AG10803 (cell line): ENCODE measurements around the gene GSS.

Experiments
- DNase-seq: peaks from one replicate; pipeline ENCODE4 v3.0.0; 2010; ENCODE audit warnings: low read depth
- H3K4me3 ChIP-seq: 2 replicates; pipeline ENCODE4 v1.5.1; 2011; ENCODE audit warnings: mild to moderate bottlenecking, low read length, control low read depth
- TF ChIP-seq, protein P1 (sequence below): conservative IDR thresholded peaks from 2 replicates; pipeline ENCODE4 v1.5.1; 2011; ENCODE audit warnings: mild to moderate bottlenecking, low read length, control low read depth, inconsistent platforms

GSS gene

DNA sequence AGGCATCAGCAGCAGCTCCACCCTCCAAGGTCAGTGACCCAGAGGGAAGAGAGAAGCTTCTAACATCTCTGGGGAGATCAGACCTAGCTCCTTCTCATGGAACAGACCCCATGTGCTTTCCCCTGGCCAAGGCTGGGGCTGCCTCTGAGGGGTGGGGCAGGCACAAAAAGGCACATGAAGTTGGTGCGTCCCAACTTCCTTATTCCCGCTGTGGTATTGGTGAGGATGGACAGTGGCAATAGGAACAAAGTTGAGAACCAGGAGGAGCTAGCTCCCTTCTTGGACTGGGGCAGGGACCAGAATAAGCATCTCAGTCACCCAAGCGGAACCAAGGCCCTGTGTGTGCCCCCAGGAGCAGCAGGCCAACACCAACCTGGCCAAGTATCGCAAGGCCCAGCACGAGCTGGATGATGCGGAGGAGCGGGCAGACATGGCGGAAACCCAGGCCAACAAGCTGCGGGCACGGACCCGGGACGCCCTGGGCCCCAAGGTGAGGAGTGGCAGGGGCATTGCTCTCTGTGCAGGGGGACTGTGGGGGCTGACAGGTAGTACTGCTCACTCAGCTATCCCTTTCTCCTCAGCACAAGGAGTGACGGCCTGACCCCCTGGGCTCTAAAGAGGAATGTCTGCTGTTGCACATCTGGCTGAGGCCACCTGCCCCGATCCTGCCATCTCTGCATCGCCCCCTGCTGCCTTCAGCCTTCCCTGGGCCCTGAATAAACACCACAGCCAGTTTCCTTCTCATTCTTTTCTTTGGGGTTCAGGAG is 46.2 kb upstream of the GSS start:
- TF ChIP-seq, protein P1, sequence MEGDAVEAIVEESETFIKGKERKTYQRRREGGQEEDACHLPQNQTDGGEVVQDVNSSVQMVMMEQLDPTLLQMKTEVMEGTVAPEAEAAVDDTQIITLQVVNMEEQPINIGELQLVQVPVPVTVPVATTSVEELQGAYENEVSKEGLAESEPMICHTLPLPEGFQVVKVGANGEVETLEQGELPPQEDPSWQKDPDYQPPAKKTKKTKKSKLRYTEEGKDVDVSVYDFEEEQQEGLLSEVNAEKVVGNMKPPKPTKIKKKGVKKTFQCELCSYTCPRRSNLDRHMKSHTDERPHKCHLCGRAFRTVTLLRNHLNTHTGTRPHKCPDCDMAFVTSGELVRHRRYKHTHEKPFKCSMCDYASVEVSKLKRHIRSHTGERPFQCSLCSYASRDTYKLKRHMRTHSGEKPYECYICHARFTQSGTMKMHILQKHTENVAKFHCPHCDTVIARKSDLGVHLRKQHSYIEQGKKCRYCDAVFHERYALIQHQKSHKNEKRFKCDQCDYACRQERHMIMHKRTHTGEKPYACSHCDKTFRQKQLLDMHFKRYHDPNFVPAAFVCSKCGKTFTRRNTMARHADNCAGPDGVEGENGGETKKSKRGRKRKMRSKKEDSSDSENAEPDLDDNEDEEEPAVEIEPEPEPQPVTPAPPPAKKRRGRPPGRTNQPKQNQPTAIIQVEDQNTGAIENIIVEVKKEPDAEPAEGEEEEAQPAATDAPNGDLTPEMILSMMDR = peak; percentile 10; the same call in 1 of the 2 replicates
- no peak for DNase-seq
- no peak overlapping the region for H3K4me3 ChIP-seq

DNA sequence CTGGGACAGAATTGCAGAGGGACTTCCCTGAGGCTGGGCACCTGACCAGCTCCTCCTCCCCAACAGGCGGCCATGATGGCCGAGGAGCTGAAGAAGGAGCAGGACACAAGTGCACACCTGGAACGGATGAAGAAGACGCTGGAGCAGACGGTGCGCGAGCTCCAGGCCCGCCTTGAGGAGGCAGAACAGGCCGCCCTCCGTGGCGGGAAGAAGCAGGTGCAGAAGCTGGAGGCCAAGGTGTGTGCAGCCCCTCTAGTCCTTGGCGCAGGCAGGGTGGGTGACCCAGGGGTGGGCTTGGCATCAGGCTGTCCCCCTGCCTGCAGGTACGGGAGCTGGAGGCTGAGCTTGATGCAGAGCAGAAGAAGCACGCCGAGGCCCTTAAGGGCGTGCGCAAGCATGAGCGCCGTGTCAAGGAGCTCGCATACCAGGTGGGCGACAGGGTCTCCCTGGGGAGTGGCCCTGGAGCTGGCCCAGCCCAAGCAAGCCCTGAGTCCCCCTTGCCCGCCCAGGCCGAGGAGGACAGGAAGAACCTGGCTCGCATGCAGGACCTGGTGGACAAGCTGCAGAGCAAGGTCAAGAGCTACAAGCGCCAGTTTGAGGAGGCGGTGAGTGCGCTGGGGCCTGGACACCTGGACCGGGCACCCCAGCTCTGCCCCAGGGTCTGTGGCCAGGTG is 45.5 kb upstream of the GSS start:
- H3K4me3 ChIP-seq = no peak overlapping the region
- no peak for DNase-seq
- TF ChIP-seq, protein P1 = no peak

DNA sequence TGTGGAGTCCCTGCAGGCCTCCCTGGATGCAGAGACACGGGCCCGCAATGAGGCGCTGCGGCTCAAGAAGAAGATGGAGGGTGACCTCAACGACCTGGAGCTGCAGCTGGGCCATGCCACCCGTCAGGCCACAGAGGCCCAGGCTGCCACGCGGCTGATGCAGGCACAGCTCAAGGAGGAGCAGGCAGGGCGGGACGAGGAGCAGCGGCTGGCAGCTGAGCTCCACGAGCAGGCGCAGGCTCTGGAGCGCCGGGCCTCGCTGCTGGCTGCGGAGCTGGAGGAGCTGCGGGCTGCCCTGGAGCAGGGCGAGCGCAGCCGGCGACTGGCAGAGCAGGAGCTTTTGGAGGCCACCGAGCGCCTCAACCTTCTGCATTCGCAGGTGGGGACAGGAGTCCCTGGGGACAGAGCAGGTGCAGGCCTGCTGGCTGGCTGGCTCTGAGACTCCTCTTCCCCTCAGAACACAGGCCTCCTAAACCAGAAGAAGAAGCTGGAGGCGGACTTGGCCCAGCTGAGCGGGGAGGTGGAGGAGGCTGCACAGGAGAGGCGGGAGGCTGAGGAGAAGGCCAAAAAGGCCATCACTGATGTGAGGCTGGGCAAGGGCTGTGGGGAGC is 44.8 kb upstream of the GSS start:
- H3K4me3 ChIP-seq = no peak overlapping the region
- no peak for DNase-seq
- TF ChIP-seq, protein P1 = no peak

DNA sequence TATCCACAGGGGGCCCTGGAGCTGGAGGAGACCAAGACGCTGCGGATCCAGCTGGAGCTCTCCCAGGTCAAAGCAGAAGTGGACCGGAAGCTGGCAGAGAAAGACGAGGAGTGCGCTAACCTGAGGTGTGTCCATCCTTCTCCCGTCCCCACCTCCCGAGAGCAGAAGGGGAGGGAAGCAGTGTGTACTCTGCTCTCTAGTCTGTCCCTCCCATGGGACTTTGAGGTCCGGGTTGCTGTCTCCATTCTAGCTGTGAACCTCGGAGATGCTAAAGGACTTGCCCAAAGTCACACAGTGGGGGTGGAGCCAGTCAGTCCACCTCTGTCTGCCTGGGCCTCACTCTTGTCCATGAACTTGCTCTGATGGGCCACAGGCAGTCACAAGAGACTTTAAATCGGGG is 44.2 kb upstream of the GSS start:
- no peak overlapping the region for H3K4me3 ChIP-seq
- DNase-seq = no peak
- TF ChIP-seq, protein P1 = no peak

DNA sequence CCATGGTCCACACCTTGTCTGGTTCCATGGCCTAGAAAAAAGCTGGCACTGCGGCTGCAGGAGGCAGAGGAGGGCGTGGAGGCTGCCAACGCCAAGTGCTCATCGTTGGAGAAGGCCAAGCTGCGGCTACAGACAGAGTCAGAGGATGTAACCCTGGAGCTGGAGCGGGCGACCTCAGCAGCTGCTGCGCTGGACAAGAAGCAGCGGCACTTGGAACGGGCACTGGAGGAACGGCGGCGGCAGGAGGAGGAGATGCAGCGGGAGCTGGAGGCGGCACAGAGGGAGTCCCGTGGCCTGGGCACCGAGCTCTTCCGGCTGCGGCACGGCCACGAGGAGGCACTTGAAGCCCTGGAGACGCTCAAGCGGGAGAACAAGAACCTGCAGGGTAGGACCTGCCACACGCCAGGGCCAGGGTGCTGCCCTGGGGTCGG is 43.4 kb upstream of the GSS start:
- H3K4me3 ChIP-seq = no peak overlapping the region
- DNase-seq = no peak
- TF ChIP-seq, protein P1 = no peak

DNA sequence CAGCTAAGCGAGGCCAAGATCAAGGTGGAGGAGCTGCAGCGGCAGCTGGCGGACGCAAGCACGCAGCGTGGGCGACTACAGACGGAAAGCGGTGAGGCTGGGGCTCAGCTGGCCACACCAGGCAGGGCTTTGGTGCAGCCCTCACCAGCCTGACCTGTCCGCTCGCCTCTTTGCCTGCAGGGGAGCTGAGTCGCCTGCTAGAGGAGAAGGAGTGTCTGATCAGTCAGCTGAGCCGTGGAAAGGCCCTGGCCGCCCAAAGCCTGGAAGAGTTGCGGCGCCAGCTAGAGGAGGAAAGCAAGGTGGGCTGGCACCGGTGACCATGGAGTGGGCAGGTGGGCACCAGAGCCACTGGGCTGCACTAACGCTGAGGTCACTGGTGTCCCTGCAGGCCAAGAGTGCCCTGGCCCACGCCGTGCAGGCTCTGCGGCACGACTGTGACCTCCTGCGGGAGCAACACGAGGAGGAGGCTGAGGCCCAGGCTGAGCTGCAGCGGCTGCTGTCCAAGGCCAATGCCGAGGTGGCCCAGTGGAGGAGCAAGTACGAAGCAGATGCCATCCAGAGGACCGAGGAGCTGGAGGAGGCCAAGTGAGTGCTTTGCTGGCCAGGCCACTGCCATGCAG is 42.8 kb upstream of the GSS start:
- no peak overlapping the region for H3K4me3 ChIP-seq
- TF ChIP-seq, protein P1 = no peak
- DNase-seq = no peak
